HUDEP-2 (cell line): ENCODE measurements around the gene TARS3.
"Not testable (repeated sequence)": the region's sequence is repeated elsewhere in the genome, so short reads cannot be mapped to it uniquely, and the experiment has no call there.

Experiments
- DNase-seq, 76 experiments: peaks; one replicate each; lab custom pipeline; 2025; ENCODE audit not compliant: unreplicated experiment in 76 of 76; lab: John Stamatoyannopoulos, UW

TARS3 gene

GRCh38 chr15:101723874-101724674, at the start of gene TARS3:
Gene TARS3, minus strand, starts transcription at chr15:101724473. Its CDS starts 86 bp downstream, at chr15:101724387.
- peak in 75 of 76 experiments; percentile 29 to 96 (median 88) for DNase-seq

DNA sequence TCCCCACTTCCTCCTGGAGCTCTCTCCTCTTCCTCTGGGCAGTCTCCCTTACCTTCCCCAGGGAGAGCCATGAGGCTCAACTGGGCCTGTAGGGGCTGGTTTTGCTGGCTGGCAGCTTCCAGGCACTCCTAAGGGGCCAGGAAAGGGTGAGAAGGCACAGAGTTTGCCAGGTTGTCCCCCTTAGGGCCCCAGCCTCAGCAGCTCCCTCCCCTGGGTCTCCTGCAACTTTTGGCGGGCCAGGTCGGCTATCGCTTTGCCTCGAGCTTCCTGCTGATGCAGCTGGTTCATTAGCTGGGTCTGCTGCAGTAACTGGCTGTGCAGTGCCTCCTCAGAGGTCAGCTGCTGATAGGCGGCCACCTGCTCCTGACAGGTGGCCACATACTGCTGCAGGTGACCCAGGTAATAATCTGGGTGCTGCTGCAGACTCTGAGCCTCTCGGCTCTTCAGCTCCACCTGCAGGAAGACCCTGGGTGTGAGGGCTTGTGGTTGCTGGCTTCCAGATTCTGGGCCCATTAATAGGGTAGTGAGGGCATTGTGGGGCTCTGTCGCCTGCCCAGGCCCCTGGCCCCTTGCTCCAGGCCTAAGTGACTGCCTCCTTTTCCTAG, 49.3 kb upstream of the TARS3 start:
- peak in 7 of 76 experiments; percentile 1 to 17 (median 5) for DNase-seq

DNA sequence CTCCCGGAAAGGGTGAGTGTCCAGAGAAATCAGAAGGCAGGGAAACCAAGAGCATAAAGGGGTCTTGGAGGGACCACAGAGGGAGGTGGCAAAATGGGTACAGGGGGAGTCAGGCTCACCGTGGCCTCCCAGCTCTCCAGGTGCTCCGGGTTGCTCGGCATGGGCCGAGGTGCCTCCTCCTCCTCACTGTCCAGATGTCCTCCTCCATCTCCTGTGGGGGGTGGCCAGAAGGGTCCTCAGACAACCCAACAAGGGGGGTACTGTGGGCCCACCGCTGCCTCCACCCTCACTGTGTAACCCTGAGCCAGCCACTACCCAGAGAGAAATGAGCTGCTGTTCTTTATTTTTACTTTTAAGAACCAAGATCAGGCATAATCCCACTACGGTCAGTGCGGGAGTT, 48.6 kb upstream of the TARS3 start:
- DNase-seq = no peak

GRCh38 chr15:101767083-101767640, 42.9 kb upstream of the TARS3 start:
- DNase-seq = not testable (repeated sequence)

- no peak for DNase-seq
These were observed 41.6 kb upstream of the TARS3 start for GRCh38 chr15:101765772-101766456.

GRCh38 chr15:101765340-101765671, 41.0 kb upstream of the TARS3 start:
- DNase-seq = not testable (repeated sequence)

- DNase-seq = not testable (repeated sequence)
These were observed 40.5 kb upstream of the TARS3 start for GRCh38 chr15:101764669-101765339.

- DNase-seq = not testable (repeated sequence)
These were observed 22.4 kb upstream of the TARS3 start for GRCh38 chr15:101746716-101747082.

DNA sequence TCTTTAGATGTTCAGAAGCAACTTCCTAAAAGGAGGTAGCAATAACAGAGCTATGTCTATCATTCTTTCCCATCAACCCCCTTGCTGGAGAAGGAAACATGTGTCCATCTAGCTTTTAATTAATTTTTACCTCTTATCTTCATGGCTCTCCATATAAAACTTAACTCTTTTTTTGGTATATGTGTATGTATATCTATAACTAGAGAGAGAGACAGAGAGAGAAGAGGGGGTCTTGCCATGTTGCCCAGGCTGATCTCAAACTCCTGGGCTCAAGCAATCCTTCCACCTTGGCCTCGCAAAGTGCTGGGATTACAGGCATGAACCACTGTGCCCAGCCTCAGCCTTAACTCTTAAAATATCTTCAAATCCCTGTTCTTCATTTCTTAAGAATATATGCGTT, 10.6 kb upstream of the TARS3 start:
- DNase-seq = not testable (repeated sequence)

- no peak for DNase-seq
These were observed 9.3 kb upstream of the TARS3 start for GRCh38 chr15:101733545-101733944.

DNA sequence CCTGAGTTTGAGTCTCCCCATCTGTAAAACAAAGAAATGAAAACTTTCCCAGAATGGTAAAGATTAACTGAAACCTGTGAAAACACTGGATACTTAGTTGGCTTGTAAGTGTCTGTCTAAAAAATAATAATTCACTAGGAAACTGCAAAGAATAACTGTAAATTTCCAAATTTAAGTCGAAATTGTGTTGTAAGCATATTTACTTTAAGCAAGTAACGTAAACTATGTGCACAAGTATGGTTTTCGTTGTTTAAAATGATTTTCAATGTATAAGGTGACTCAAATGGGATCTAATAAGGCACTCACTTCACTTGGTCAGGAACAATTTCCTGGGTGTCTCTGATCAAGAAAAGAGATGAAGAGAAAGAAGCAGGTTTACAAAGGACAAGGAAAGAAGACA, 8.5 kb upstream of the TARS3 start:
- no peak for DNase-seq

DNA sequence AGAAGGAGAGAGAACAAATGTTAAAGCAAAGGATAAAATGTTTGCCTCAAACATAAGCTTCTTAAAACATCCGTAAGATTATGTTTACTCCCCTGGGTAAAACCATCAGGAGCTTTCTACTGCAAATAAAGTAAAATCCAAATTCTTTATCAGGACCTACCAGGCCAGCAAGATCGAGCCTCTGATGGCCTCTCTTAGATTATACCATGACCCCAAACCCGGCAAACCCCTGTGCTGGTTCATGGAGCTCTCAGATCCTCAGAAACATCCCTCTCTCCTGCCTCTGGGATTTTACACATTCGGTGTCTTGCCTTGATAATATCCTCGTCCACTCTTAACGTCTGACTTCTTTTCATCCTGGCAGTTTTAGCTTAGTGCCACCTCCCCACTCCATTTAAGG, 7.5 kb upstream of the TARS3 start:
- no peak for DNase-seq

DNA sequence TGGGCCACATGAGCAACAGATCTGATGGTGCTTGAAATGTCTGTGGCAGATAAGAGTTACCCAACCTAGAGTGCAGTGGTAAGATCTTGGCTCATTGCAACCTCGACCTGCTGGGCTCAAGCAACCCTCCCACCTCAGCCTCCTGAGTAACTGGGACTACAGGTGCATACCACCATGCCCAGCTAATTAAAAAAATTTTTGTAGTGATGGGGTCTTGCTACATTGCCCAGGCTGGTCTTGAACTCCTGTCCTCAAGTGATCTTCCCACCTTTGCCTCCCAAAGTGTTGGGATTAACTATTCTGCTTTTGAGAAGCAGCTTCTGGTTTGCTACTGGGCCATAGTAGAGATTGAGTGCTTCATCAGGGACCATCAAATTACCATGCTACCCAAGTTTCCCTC, 2.9 kb upstream of the TARS3 start:
- DNase-seq = no peak

DNA sequence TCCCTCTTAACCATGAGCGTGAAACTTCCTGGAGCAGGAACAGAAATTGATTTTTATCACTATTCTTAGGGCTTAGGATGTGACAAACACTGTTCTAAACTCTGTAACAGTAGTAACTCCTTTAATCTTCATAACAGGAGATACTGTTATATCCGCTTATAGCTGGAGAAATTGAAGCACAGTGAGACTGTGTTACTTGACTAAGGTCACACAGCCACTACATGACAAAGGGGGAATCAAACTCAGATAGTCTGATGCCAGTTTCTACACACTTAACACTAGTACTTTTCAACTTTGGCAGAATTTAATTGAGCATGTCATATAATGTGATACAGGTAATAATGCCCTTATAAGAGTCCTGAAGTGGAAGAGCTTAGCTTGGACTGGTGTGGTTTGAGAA, 800 bp upstream of the TARS3 start:
- no peak for DNase-seq

DNA sequence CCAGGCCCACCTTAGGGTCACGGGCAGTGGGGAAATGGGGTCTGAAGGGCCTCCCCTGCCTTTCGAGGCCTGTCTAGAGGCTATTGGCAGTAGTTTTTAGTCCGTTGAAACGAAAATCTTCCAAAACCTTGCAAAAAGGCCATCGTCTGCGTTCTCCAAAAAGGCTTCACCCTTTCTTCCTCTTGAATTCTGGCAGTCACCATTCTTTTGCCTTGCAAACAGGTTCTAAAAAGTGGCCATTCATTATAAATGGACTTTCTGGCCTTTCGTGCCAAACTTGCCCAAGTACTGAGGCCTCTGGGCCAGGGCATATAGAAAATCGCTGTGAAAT, 367 bp upstream of the TARS3 start:
- DNase-seq = peak in 2 of 76 experiments; percentile 67 to 76

GRCh38 chr15:101723171-101723873, 951 bp downstream of the TARS3 start:
- peak in 2 of 76 experiments; percentile 2 to 10 for DNase-seq

DNA sequence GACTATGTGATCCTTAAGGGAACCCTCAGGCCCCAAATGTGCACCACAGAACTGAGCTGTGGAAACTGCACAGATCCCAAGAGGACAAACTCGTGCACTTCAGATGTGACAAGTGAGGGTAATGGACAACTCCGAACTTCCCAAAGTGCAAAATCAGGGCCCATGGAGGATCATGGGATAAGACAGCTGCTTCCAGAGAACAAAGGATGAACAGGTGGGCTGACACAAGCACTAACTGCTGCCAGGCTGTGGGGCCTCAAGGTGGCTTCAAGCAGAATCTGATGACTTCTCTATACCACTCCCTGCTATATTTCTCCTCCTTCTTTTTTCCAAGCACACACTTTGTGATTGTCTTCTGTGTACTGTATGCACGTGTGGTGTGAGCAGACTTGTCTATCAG, 5.4 kb downstream of the TARS3 start:
- DNase-seq = no peak

DNA sequence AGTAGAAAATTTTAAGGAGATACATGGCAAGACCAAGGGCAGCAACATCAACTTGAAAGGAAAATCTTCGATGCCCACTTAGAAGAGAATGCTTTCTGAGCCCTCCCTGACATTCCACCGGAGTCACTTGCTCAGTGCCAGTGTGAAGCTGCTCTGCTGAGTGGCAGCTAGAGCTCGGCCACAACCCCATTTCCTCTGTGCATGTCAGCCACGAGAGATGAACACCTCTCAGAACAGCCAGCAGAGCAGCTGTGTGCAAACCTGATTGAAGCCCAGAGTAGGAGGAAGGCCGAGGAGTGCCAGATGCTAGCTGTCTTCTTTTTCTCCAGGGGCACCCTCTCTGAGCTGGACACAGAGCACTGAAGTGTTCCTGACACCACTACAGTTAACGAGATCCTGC, 12.2 kb downstream of the TARS3 start:
- DNase-seq = no peak

DNA sequence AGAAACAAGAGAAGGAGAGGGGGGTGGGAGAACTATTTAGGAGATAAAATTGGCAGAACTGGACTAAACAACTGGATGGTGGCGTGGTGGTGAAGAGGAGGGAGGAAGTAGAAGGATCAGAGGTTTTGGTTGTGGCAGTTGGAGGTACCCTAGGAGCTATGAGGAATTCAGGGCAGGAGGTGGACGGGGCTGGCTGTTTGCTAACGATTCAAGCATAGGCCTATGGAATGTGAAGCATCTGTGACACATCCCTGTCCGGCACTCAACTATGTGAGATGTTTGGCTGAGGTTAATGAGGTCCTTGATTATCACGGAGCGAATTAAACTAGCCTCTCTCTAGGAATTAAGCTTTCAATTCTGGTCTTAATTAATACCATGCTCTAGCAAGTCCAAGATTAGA, 13.5 kb downstream of the TARS3 start:
- no peak for DNase-seq

DNA sequence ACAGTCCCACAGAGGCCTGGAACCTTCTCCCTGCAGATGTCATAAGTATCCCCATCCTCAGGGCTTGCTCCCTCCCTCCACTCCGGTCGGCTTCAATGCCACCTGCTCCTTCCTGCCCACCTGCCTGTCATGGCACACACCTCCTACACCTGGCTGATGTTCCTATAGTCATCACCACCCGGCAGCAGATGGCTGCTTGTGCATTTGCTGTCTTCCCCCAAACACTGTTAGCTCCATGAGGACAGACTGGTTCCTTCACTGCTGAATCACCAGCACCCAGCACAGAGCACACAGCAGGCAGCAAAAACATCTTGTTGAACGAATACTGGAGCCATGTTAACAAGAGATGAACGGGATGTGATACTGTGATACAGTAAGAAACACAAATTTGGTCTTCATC, 14.8 kb downstream of the TARS3 start:
- DNase-seq = no peak
